Neutrophil (primary cell): ENCODE measurements around the gene SPANXA1.
"Not testable (repeated sequence)": the region's sequence is repeated elsewhere in the genome, so short reads cannot be mapped to it uniquely, and the experiment has no call there.

Source experiments
- H3K27ac ChIP-seq: fragments of 200-600 bp; sonication (generic); 2 replicates; pipeline ENCODE4 v1.5.1; 2016; ENCODE audit warnings: mild to moderate bottlenecking, moderate library complexity
- H3K27me3 ChIP-seq: fragments of 200-600 bp; sonication (generic); 2 replicates; pipeline ENCODE4 v1.6.0; 2016; ENCODE audit warnings: mild to moderate bottlenecking
- H3K36me3 ChIP-seq: fragments of 200-600 bp; sonication (generic); 2 replicates; pipeline ENCODE4 v1.5.1; 2017
- H3K4me1 ChIP-seq, 2 experiments: fragments of 200-600 bp in 1 of 2; sonication (generic) in 1 of 2; 1 replicate in 1 of 2; 2 replicates in 1 of 2; pipeline versions ENCODE4 v1.5.1 to v1.6.1; 2013 to 2016; ENCODE audit warnings: low read depth in 1 of 2, low read length in 1 of 2, mild to moderate bottlenecking in 1 of 2, moderate library complexity in 1 of 2; ENCODE audit not compliant: control insufficient read depth in 1 of 2, insufficient read depth in 1 of 2
- H3K4me3 ChIP-seq, 2 experiments: fragments of 200-600 bp in 1 of 2; sonication (generic) in 1 of 2; 1 replicate in 1 of 2; 2 replicates in 1 of 2; pipeline ENCODE4 v1.5.1; 2013 to 2016; ENCODE audit warnings: low read depth in 1 of 2, low read length in 1 of 2, mild to moderate bottlenecking in 1 of 2, moderate library complexity in 1 of 2
- H3K9me3 ChIP-seq: fragments of 200-600 bp; sonication (generic); 2 replicates; pipeline ENCODE4 v1.5.1; 2016
- CTCF ChIP-seq: fragments of 200-600 bp; sonication (generic); IDR thresholded peaks from 2 replicates; pipeline ENCODE4 v1.5.1; 2016; ENCODE audit warnings: antibody characterized with exemption

Gene SPANXA1, protein sequence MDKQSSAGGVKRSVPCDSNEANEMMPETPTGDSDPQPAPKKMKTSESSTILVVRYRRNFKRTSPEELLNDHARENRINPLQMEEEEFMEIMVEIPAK

GRCh38 chrX:141584638-141585037 lies at the start of gene SPANXA1:
TSS of gene SPANXA1 (minus strand) at chrX:141584738. CDS start at chrX:141584678, 60 bp downstream.
- not testable (repeated sequence) for H3K27ac ChIP-seq, H3K27me3 ChIP-seq, H3K9me3 ChIP-seq, H3K4me1 ChIP-seq, H3K36me3 ChIP-seq, H3K4me3 ChIP-seq

DNA sequence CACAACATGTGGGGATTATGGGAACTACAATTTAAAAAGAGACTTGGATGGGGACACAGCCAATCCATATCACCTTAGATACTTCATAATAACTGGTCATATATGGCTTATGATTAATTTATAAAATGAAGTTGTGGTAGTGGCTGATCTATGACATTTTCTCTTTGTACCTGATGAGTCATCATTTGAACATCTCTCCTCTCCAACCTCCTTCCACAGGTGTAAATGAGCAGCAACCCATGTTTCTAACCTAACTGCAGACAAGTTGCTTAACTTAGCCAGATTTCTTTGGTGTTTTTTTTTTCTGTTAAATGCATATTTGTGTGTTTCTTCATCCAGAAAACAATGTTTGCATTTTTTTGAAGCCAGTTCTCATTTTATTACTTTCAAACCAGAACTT lies 47.6 kb upstream of the SPANXA1 start:
- Histone ChIP-seq H3K4me3 (no peak overlapping the region), H3K9me3 (no peaks in the 10 kb centered on the region), H3K36me3 (no peaks in the 10 kb centered on the region), H3K4me1 (no peaks in the 10 kb centered on the region), H3K27ac (no peak overlapping the region), H3K27me3 (no peaks in the 10 kb centered on the region)
- TF ChIP-seq CTCF: no peak

- no peak overlapping the region for H3K4me3 ChIP-seq
- H3K36me3 ChIP-seq: no peaks in the 10 kb centered on the region
- TF ChIP-seq CTCF: no peak
- no peaks in the 10 kb centered on the region for H3K9me3 ChIP-seq
- H3K27ac ChIP-seq: no peak overlapping the region
- no peaks in the 10 kb centered on the region for H3K4me1 ChIP-seq
- no peaks in the 10 kb centered on the region for H3K27me3 ChIP-seq
Observed at GRCh38 chrX:141619336-141619735, 34.8 kb upstream of the SPANXA1 start.

GRCh38 chrX:141609111-141609510 lies 24.6 kb upstream of the SPANXA1 start:
- Histone ChIP-seq H3K4me3 (no peak overlapping the region), H3K36me3 (no peaks in the 10 kb centered on the region), H3K27me3 (no peaks in the 10 kb centered on the region), H3K27ac (no peak overlapping the region), H3K4me1 (no peaks in the 10 kb centered on the region), H3K9me3 (no peaks in the 10 kb centered on the region)
- no peak for TF ChIP-seq CTCF

GRCh38 chrX:141589408-141589807 lies 4.9 kb upstream of the SPANXA1 start, which contains the start of gene SPANXA2:
TSS of gene SPANXA2 (plus strand) at chrX:141589708. CDS start at chrX:141589768, 60 bp downstream.
- H3K9me3 ChIP-seq, H3K4me1 ChIP-seq: not testable (repeated sequence)

DNA sequence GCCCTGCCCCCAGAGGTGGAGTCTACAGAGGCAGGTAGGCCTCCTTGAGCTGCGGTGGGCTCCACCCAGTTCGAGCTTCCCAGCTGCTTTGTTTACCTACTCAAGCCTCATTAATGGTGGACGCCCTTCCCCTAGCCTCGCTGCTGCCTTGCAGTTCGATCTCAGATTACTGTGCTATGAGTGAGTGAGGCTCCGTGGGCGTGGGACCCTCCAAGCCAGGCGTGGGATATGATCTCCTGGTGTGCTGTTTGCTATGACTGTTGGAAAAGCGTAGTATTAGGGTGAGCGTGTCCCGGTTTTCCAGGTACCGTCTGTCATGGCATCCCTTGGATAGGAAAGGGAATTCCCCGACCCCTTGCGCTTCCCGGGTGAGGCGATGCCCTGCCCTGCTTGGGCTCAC lies 42.0 kb downstream of the SPANXA1 start:
- not testable (repeated sequence) for H3K27me3 ChIP-seq, H3K4me3 ChIP-seq, H3K27ac ChIP-seq, H3K36me3 ChIP-seq, H3K9me3 ChIP-seq, H3K4me1 ChIP-seq

More at GRCh38 chrX:141589408-141589807, 4.9 kb upstream of the SPANXA1 start, which contains the start of gene SPANXA2:
- not testable (repeated sequence) for H3K36me3 ChIP-seq, H3K4me3 ChIP-seq, H3K27me3 ChIP-seq, H3K27ac ChIP-seq
